ENCODE data around the gene DDC.

Gene DDC

DNA sequence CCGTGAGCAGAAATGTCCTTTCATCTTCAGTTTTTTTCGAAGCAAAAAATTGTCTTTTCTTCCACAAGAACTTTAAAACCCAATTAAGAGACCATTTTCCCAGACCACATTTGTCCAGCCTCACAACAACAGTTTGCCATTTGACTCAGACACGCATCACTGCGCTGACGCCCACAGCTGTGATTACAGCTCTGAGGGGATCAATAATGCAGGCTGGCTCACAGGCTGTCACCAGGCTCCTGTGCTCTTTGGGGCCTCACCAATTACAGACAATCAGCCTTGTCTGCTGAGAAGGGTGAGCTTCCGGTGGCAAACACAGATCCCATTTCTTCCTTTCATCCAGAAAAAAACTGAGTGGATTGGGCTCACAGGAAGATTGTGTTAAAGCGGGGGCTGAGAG is 33.3 kb downstream of the DDC start:
- H4K20me1 ChIP-seq (ENCODE audit: insufficient read depth, low read length) = no peaks in the 10 kb centered on the region
- TF ChIP-seq CTCF (IDR thresholded peaks at IDR 0.05; ENCODE audit: low read depth, low read length) (no peak), EZH2phosphoT487 (IDR thresholded peaks at IDR 0.05; ENCODE audit: low read depth) (no peak)
- H2AFZ ChIP-seq (ENCODE audit: low read depth, low read length) = no peak overlapping the region
- no peak overlapping the region for H3K4me3 ChIP-seq (ENCODE audit: low read length)
- H3K27ac ChIP-seq (ENCODE audit: low read length) = no peak overlapping the region
- no peak overlapping the region for H3K9ac ChIP-seq (ENCODE audit: low read length)
- H3K27me3 ChIP-seq (ENCODE audit: low read depth, low read length) = peaks cover 14% of the 10 kb centered on the region
- H3K79me2 ChIP-seq (ENCODE audit: low read length) = no peaks in the 10 kb centered on the region
- H3K4me1 ChIP-seq (ENCODE audit: low read length) = peaks cover 20% of the 10 kb centered on the region
- H3K4me2 ChIP-seq (ENCODE audit: low read length) = peak overlapping the region; percentile 50
- no peaks in the 10 kb centered on the region for H3K36me3 ChIP-seq (replicated peaks; ENCODE audit: low read depth, low read length)
- H3K9me3 ChIP-seq (ENCODE audit: insufficient read depth, low read length) = no peaks in the 10 kb centered on the region

DNA sequence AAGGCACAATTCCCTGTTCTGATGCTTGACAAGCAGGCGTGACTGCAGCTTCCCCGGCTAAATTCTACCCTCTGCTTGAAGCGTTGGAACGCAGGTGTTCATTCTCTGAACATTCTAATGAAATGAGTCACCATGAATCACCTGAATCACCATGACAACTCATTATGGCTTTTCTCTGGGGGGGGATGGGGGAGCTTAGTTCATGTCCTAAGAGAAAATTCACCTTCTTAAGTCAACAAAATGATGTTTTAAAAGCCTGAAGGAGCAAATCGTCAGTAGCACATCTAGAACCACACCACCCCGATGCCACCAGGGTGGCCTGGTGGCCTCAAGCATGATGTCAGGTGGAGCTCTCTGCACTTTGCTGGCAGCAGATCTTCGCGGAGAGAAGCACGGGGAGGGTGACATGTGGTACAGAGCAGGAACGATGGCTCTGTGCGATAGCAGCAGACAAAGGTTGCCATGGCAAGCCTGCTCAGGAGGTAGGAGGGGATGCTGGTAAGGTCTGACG is 33.7 kb downstream of the DDC start:
- Histone ChIP-seq H3K4me3 (ENCODE audit: low read length) (no peak overlapping the region), H3K4me2 (ENCODE audit: low read length) (peak overlapping the region; percentile 50), H3K27ac (ENCODE audit: low read length) (no peak overlapping the region), H2AFZ (ENCODE audit: low read depth, low read length) (no peak overlapping the region), H3K4me1 (ENCODE audit: low read length) (peaks cover 20% of the 10 kb centered on the region), H3K9me3 (ENCODE audit: insufficient read depth, low read length) (no peaks in the 10 kb centered on the region), H3K36me3 (replicated peaks; ENCODE audit: low read depth, low read length) (no peaks in the 10 kb centered on the region), H3K9ac (ENCODE audit: low read length) (no peak overlapping the region), H4K20me1 (ENCODE audit: insufficient read depth, low read length) (no peaks in the 10 kb centered on the region), H3K27me3 (ENCODE audit: low read depth, low read length) (peaks cover 14% of the 10 kb centered on the region), H3K79me2 (ENCODE audit: low read length) (no peaks in the 10 kb centered on the region)
- TF ChIP-seq EZH2phosphoT487 (IDR thresholded peaks at IDR 0.05; ENCODE audit: low read depth) (no peak), CTCF (IDR thresholded peaks at IDR 0.05; ENCODE audit: low read depth, low read length) (no peak)

DNA sequence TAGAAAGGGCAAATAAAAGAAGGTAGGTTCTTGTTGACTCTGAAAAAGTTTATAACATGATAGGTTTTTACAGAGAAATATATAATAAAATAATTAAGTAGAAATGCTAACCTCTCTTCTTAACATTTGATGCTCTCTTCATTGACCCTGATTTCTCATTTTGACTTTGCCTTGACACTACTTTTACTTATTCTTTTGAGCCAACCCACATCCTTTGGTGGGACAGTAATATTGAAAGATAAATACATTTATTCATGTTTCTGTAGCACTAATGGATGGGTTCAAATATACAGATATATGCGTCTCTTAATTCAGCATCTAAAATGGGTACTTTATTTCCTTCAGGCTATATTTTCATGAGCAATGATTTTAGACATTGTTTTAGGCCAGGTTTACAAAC is 34.4 kb downstream of the DDC start:
- Histone ChIP-seq H2AFZ (ENCODE audit: low read depth, low read length) (no peak overlapping the region), H3K79me2 (ENCODE audit: low read length) (no peaks in the 10 kb centered on the region), H3K36me3 (replicated peaks; ENCODE audit: low read depth, low read length) (no peaks in the 10 kb centered on the region), H3K4me3 (ENCODE audit: low read length) (no peak overlapping the region), H3K9me3 (ENCODE audit: insufficient read depth, low read length) (no peaks in the 10 kb centered on the region), H3K27me3 (ENCODE audit: low read depth, low read length) (peaks cover 14% of the 10 kb centered on the region), H3K4me1 (ENCODE audit: low read length) (peaks cover 20% of the 10 kb centered on the region), H3K4me2 (ENCODE audit: low read length) (peak overlapping the region; percentile 50; the same call in 1 of the 2 replicates), H3K27ac (ENCODE audit: low read length) (no peak overlapping the region), H4K20me1 (ENCODE audit: insufficient read depth, low read length) (no peaks in the 10 kb centered on the region), H3K9ac (ENCODE audit: low read length) (no peak overlapping the region)
- TF ChIP-seq CTCF (IDR thresholded peaks at IDR 0.05; ENCODE audit: low read depth, low read length) = no peak
- TF ChIP-seq EZH2phosphoT487 (IDR thresholded peaks at IDR 0.05; ENCODE audit: low read depth) = no peak

GRCh38 chr7:50529093-50529862 is 35.9 kb downstream of the DDC start:
- Histone ChIP-seq H3K79me2 (ENCODE audit: low read length) (no peaks in the 10 kb centered on the region), H3K9ac (ENCODE audit: low read length) (no peak overlapping the region), H3K4me3 (ENCODE audit: low read length) (no peak overlapping the region), H3K9me3 (ENCODE audit: insufficient read depth, low read length) (no peaks in the 10 kb centered on the region), H4K20me1 (ENCODE audit: insufficient read depth, low read length) (no peaks in the 10 kb centered on the region), H3K27me3 (ENCODE audit: low read depth, low read length) (peaks cover 14% of the 10 kb centered on the region), H3K4me1 (ENCODE audit: low read length) (peaks cover 17% of the 10 kb centered on the region), H2AFZ (ENCODE audit: low read depth, low read length) (no peak overlapping the region), H3K4me2 (ENCODE audit: low read length) (no peak overlapping the region), H3K27ac (ENCODE audit: low read length) (no peak overlapping the region), H3K36me3 (replicated peaks; ENCODE audit: low read depth, low read length) (no peaks in the 10 kb centered on the region)
- TF ChIP-seq EZH2phosphoT487 (IDR thresholded peaks at IDR 0.05; ENCODE audit: low read depth) (no peak), CTCF (IDR thresholded peaks at IDR 0.05; ENCODE audit: low read depth, low read length) (no peak)
